ENCODE results near the gene WBP11.

The WBP11 gene

GRCh38 chr12:14825256-14825655 is 22.0 kb upstream of the WBP11 start:
- Histone ChIP-seq H3K9me3 (replicated peaks in 1 of 2; ENCODE audit: control insufficient read depth in 2 of 2, insufficient read depth in 1 of 2, low read depth in 1 of 2, low read length in 2 of 2) (no peaks in the 10 kb centered on the region), H3K4me2 (ENCODE audit: insufficient read depth, low read length, poor library complexity, severe bottlenecking) (no peak overlapping the region), H2BK15ac (ENCODE audit: low read length) (no peak overlapping the region), H3K9ac (ENCODE audit: low read depth, low read length, poor library complexity) (no peak overlapping the region), H3K4me1 (ENCODE audit: control insufficient read depth in 2 of 2, insufficient read depth in 1 of 2, low read depth in 1 of 2, low read length in 2 of 2) (peaks cover 0 to 1% of the 10 kb centered on the region in 2 donors), H3K14ac (ENCODE audit: low read length) (no peak overlapping the region), H3K79me1 (ENCODE audit: low read depth, low read length) (no peaks in the 10 kb centered on the region), H2BK12ac (ENCODE audit: low read length) (no peak overlapping the region), H2AK5ac (ENCODE audit: low read depth, low read length) (no peak overlapping the region), H3K18ac (ENCODE audit: low read length) (no peak overlapping the region), H2BK120ac (ENCODE audit: low read depth, low read length) (no peak overlapping the region), H2AFZ (ENCODE audit: low read length) (no peak overlapping the region), H4K91ac (ENCODE audit: low read depth, low read length, poor library complexity) (no peak overlapping the region), H2BK5ac (ENCODE audit: low read length) (no peak overlapping the region), H3K27ac (replicated peaks; ENCODE audit: low read length) (no peak overlapping the region), H4K8ac (ENCODE audit: low read depth, low read length) (no peak overlapping the region), H3K4me3 (ENCODE audit: low read length in 2 of 2) (no peak overlapping the region), H3K36me3 (replicated peaks in 1 of 2; ENCODE audit: control insufficient read depth in 2 of 2, insufficient read depth in 2 of 2, low read length in 2 of 2) (no peaks in the 10 kb centered on the region), H3K4ac (ENCODE audit: low read length) (no peak overlapping the region), H3K27me3 (ENCODE audit: control insufficient read depth in 3 of 3, insufficient read depth in 3 of 3, low read depth in 1 of 3, low read length in 3 of 3) (no peaks in the 10 kb centered on the region), H3K23ac (ENCODE audit: low read depth, low read length, poor library complexity) (no peak overlapping the region)
- DNase-seq (ENCODE audit: low spot score) = no peak

DNA sequence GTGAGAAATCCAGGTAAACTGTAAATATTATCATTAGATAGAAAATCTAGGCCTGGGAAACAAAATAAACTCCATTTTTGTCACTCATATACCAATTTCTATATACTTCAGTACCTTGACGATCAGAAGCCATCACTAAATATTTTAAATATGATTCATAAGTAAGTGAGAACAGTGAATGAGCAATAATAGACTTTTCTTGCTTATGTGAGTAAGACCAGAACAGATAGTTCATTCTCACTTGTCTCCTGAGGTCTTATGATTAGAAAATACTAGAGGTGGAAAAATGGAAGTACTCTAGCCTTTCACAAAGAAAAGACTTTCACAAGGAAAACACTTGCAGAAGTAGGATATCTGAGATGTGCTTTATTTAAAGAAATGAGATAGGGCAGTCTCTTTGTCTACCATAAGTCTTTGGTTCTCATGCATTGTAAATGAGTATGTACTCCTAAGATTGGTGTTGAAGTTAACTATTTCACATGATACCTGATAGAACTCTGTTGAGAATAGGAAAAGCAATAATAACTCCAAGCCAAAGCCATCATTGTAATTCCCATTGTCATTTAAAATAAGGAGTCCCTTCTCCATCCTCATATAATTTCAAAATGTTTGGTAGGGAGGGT is 20.8 kb upstream of the WBP11 start:
- no peak overlapping the region for H3K23ac ChIP-seq (ENCODE audit: low read depth, low read length, poor library complexity)
- H2BK120ac ChIP-seq (ENCODE audit: low read depth, low read length) = no peak overlapping the region
- no peak overlapping the region for H3K14ac ChIP-seq (ENCODE audit: low read length)
- H2AFZ ChIP-seq (ENCODE audit: low read length) = no peak overlapping the region
- H3K18ac ChIP-seq (ENCODE audit: low read length) = no peak overlapping the region
- no peak overlapping the region for H4K91ac ChIP-seq (ENCODE audit: low read depth, low read length, poor library complexity)
- H3K9ac ChIP-seq (ENCODE audit: low read depth, low read length, poor library complexity) = no peak overlapping the region
- no peaks in the 10 kb centered on the region for H3K27me3 ChIP-seq (ENCODE audit: control insufficient read depth in 3 of 3, insufficient read depth in 3 of 3, low read depth in 1 of 3, low read length in 3 of 3)
- no peak overlapping the region for H3K4me2 ChIP-seq (ENCODE audit: insufficient read depth, low read length, poor library complexity, severe bottlenecking)
- no peak overlapping the region for H3K4me3 ChIP-seq (ENCODE audit: low read length in 2 of 2)
- H4K8ac ChIP-seq (ENCODE audit: low read depth, low read length) = no peak overlapping the region
- H3K79me1 ChIP-seq (ENCODE audit: low read depth, low read length) = no peaks in the 10 kb centered on the region
- H3K9me3 ChIP-seq (replicated peaks in 1 of 2; ENCODE audit: control insufficient read depth in 2 of 2, insufficient read depth in 1 of 2, low read depth in 1 of 2, low read length in 2 of 2) = no peaks in the 10 kb centered on the region
- H3K27ac ChIP-seq (replicated peaks; ENCODE audit: low read length) = no peak overlapping the region
- H2BK12ac ChIP-seq (ENCODE audit: low read length) = no peak overlapping the region
- no peak overlapping the region for H2AK5ac ChIP-seq (ENCODE audit: low read depth, low read length)
- no peaks in the 10 kb centered on the region for H3K36me3 ChIP-seq (replicated peaks in 1 of 2; ENCODE audit: control insufficient read depth in 2 of 2, insufficient read depth in 2 of 2, low read length in 2 of 2)
- H2BK15ac ChIP-seq (ENCODE audit: low read length) = no peak overlapping the region
- H3K4ac ChIP-seq (ENCODE audit: low read length) = no peak overlapping the region
- peaks cover 0 to 1% of the 10 kb centered on the region in 2 donors for H3K4me1 ChIP-seq (ENCODE audit: control insufficient read depth in 2 of 2, insufficient read depth in 1 of 2, low read depth in 1 of 2, low read length in 2 of 2)
- no peak for DNase-seq (ENCODE audit: low spot score)
- WGBS, 2 donors (ENCODE audit: extremely low coverage in 2 of 2, insufficient read length in 2 of 2, insufficient replicate concordance in 1 of 2) = no CpG with 5 or more reads among the region's 1 CpG
- no peak overlapping the region for H2BK5ac ChIP-seq (ENCODE audit: low read length)

DNA sequence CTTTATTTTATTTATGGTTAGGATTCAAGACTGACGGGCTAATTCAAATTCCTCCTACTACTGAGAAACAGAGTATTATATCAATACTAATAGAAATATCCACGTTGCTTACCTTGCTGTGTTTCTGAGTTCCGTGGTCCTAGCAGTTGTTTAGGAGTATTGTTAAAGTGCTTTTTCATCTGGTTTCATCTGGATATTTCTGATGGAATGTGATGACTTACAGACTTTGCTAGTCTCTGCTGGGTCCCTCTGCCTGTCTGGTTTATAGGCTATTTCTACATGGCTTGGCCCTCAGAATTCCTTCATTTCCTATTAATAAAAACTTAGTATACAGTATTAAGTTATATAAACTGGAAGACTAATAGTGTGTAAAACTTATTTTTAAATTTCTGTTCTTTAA is 10.7 kb upstream of the WBP11 start, which contains the start of gene SMCO3:
SMCO3 (minus strand) TSS at position 169 of the 400 bp plus-strand sequence. CDS start 7,502 bp downstream, outside the sequence.
- Histone ChIP-seq H3K9ac (ENCODE audit: low read depth, low read length, poor library complexity) (no peak within 1 kb of the TSS), H2AFZ (ENCODE audit: low read length) (peak within 1 kb of the TSS; percentile 78), H3K4me1 (ENCODE audit: control insufficient read depth in 2 of 2, insufficient read depth in 1 of 2, low read depth in 1 of 2, low read length in 2 of 2) (peaks cover 0 to 3% of the 10 kb centered on the region in 2 donors), H3K36me3 (replicated peaks in 1 of 2; ENCODE audit: control insufficient read depth in 2 of 2, insufficient read depth in 2 of 2, low read length in 2 of 2) (no peaks in the 10 kb centered on the region), H3K4me2 (ENCODE audit: insufficient read depth, low read length, poor library complexity, severe bottlenecking) (no peak within 1 kb of the TSS), H3K23ac (ENCODE audit: low read depth, low read length, poor library complexity) (no peak within 1 kb of the TSS), H3K79me1 (ENCODE audit: low read depth, low read length) (no peaks in the 10 kb centered on the region), H4K8ac (ENCODE audit: low read depth, low read length) (no peak within 1 kb of the TSS), H3K4me3 (ENCODE audit: low read length in 2 of 2) (peak within 1 kb of the TSS in 1 of 2 donors; percentile 35), H2BK5ac (ENCODE audit: low read length) (no peak within 1 kb of the TSS), H3K18ac (ENCODE audit: low read length) (no peak within 1 kb of the TSS), H2BK12ac (ENCODE audit: low read length) (no peak within 1 kb of the TSS), H3K27ac (replicated peaks; ENCODE audit: low read length) (no peak within 1 kb of the TSS), H3K9me3 (replicated peaks in 1 of 2; ENCODE audit: control insufficient read depth in 2 of 2, insufficient read depth in 1 of 2, low read depth in 1 of 2, low read length in 2 of 2) (no peaks in the 10 kb centered on the region), H2BK15ac (ENCODE audit: low read length) (no peak within 1 kb of the TSS), H2BK120ac (ENCODE audit: low read depth, low read length) (no peak within 1 kb of the TSS), H3K4ac (ENCODE audit: low read length) (no peak within 1 kb of the TSS), H3K27me3 (ENCODE audit: control insufficient read depth in 3 of 3, insufficient read depth in 3 of 3, low read depth in 1 of 3, low read length in 3 of 3) (no peaks in the 10 kb centered on the region), H3K14ac (ENCODE audit: low read length) (no peak within 1 kb of the TSS), H4K91ac (ENCODE audit: low read depth, low read length, poor library complexity) (no peak within 1 kb of the TSS), H2AK5ac (ENCODE audit: low read depth, low read length) (no peak within 1 kb of the TSS)
- DNase-seq (ENCODE audit: low spot score) = no peak
- WGBS, 2 donors (ENCODE audit: extremely low coverage in 2 of 2, insufficient read length in 2 of 2, insufficient replicate concordance in 1 of 2) = no CpG with 5 or more reads among the region's 3 CpGs

- Histone ChIP-seq H2BK5ac (ENCODE audit: low read length) (no peak overlapping the region), H4K8ac (ENCODE audit: low read depth, low read length) (no peak overlapping the region), H3K79me1 (ENCODE audit: low read depth, low read length) (no peaks in the 10 kb centered on the region), H3K27me3 (ENCODE audit: control insufficient read depth in 3 of 3, insufficient read depth in 3 of 3, low read depth in 1 of 3, low read length in 3 of 3) (no peaks in the 10 kb centered on the region), H3K4ac (ENCODE audit: low read length) (no peak overlapping the region), H3K4me3 (ENCODE audit: low read length in 2 of 2) (no peak overlapping the region), H2AK5ac (ENCODE audit: low read depth, low read length) (no peak overlapping the region), H3K9me3 (replicated peaks in 1 of 2; ENCODE audit: control insufficient read depth in 2 of 2, insufficient read depth in 1 of 2, low read depth in 1 of 2, low read length in 2 of 2) (no peaks in the 10 kb centered on the region), H2AFZ (ENCODE audit: low read length) (no peak overlapping the region), H3K18ac (ENCODE audit: low read length) (no peak overlapping the region), H4K91ac (ENCODE audit: low read depth, low read length, poor library complexity) (no peak overlapping the region), H2BK15ac (ENCODE audit: low read length) (no peak overlapping the region), H3K14ac (ENCODE audit: low read length) (no peak overlapping the region), H2BK120ac (ENCODE audit: low read depth, low read length) (no peak overlapping the region), H2BK12ac (ENCODE audit: low read length) (no peak overlapping the region), H3K4me2 (ENCODE audit: insufficient read depth, low read length, poor library complexity, severe bottlenecking) (no peak overlapping the region), H3K27ac (replicated peaks; ENCODE audit: low read length) (no peak overlapping the region), H3K9ac (ENCODE audit: low read depth, low read length, poor library complexity) (no peak overlapping the region), H3K36me3 (replicated peaks in 1 of 2; ENCODE audit: control insufficient read depth in 2 of 2, insufficient read depth in 2 of 2, low read length in 2 of 2) (no peaks in the 10 kb centered on the region), H3K4me1 (ENCODE audit: control insufficient read depth in 2 of 2, insufficient read depth in 1 of 2, low read depth in 1 of 2, low read length in 2 of 2) (peaks cover 0 to 3% of the 10 kb centered on the region in 2 donors), H3K23ac (ENCODE audit: low read depth, low read length, poor library complexity) (no peak overlapping the region)
- no CpG with 5 or more reads among the region's 2 CpGs for WGBS, 2 donors (ENCODE audit: extremely low coverage in 2 of 2, insufficient read length in 2 of 2, insufficient replicate concordance in 1 of 2)
- DNase-seq (ENCODE audit: low spot score) = no peak
Observed at GRCh38 chr12:14811486-14811885, 8.2 kb upstream of the WBP11 start.
